ENCODE data around the gene TEKTIP1. TPM values are rescaled to one million over a fixed set of nuclear protein-coding genes. Genes with fewer than 3 reads are reported as not detected.
A peak's percentile ranks its signal among the peaks of the same experiment; 100 is the strongest.
"Not testable (repeated sequence)": the region's sequence is repeated elsewhere in the genome, so short reads cannot be mapped to it uniquely, and the experiment has no call there.

TEKTIP1 gene
- total RNA-seq, 1 donor from 2014 or later, result not detected

DNA sequence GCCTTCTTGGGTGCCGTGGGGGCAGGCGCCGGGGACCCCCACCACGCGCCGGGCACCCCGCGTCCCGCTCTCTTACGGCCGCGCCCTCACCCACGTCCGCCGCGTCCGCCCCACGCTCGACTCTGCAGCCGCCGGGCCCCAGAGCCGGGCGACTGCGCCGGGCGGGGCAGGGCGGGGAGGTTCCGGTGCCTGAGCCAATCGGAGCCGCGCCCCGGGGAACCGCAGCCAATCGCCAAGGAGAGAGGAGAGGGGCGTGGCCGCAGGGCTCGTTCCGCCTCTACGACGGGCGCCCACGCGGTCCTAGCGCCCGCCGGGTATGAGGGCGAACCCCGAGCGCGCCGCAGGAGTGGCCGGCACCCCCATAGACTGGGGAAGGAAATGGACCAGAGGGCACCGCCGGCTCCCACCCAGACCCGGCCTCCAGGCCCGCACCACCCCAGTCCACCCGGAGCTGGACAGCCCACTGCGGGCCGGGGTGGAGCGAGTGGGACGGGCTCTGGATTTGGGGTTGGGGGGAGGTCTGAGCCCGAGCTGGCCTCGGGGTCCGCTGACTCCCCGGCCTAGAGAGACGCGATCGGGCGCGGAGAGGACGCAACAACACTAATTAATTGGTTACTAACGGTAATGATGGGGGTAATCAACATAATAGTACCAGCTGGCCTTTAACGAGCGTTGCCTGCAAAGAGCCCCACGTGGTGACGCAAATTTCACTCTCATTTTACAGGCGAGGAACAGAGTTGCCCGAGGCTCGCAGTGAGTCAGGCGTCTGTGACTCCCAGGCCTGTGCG lies 18.7 kb downstream of the TEKTIP1 start, which contains the start of gene MFSD12:
Gene MFSD12, minus strand, starts transcription at position 126 of the 788 bp plus-strand sequence. CDS start 183 bp downstream, outside the sequence.
- Histone ChIP-seq H3K4me3 (peak within 1 kb of the TSS; percentile 79), H3K4me1 (peaks cover 44% of the 10 kb centered on the region), H3K27me3 (ENCODE audit: low read depth) (no peaks in the 10 kb centered on the region), H3K9me3 (replicated peaks) (no peaks in the 10 kb centered on the region), H3K36me3 (no peaks in the 10 kb centered on the region), H3K27ac (replicated peaks) (peak within 1 kb of the TSS; percentile 85)
- DNase-seq, result peak; percentile 96
- intact Hi-C loops (cut with micrococcal nuclease), result no loop called here
- TF ChIP-seq CTCF (IDR thresholded peaks at IDR 0.05; ENCODE audit: borderline replicate concordance), result no peak

DNA sequence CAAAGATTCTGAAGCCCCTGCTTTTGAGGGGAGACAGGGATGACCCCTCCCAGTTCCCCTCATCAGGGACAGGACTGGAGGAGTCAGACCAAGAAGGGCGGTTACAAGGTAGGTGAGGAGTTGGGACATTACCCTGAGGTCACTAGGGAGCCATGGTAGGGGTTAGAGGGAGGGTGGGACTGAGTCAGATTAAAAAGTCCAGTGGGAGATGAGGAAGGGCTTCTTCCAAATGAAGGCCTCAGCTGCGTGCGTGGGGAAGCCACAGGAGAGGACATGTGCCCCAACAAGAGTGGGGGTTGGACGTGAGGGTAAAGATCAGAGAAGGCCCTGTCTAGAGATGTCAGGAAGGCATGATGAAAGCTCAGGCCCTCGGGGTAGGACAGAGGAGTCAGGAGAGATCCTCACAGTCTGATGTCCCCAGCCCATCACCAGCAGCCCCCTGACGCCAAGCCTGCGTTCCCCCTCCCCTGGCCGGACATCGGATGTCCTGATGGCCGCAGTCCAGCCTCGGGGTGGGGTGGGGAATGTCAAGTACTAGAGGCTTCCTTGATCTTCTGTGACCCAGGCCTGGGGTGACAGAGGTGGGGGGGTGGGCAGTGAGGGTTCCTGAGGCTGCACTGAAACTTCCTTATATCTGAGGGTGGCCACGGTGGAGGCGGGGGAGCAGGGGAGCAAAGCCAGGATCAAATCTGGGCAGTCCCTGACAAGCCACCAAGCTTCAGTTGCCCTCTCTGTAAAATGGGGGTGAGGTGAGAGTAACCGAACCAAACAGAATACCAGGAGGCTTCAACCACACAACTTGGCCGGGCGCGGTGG lies 24.9 kb downstream of the TEKTIP1 start:
- Histone ChIP-seq H3K9me3 (replicated peaks) (no peaks in the 10 kb centered on the region), H3K4me3 (no peak overlapping the region), H3K36me3 (no peaks in the 10 kb centered on the region), H3K27ac (replicated peaks) (no peak overlapping the region), H3K27me3 (ENCODE audit: low read depth) (no peaks in the 10 kb centered on the region), H3K4me1 (no peaks in the 10 kb centered on the region)
- no peak for TF ChIP-seq CTCF (IDR thresholded peaks at IDR 0.05; ENCODE audit: borderline replicate concordance)
- DNase-seq, result no peak
- intact Hi-C loops (cut with micrococcal nuclease), result no loop called here

- Histone ChIP-seq H3K4me1 (no peaks in the 10 kb centered on the region), H3K36me3 (no peaks in the 10 kb centered on the region), H3K4me3 (no peak overlapping the region), H3K27me3 (ENCODE audit: low read depth) (no peaks in the 10 kb centered on the region), H3K9me3 (replicated peaks) (no peaks in the 10 kb centered on the region), H3K27ac (replicated peaks) (no peak overlapping the region)
- TF ChIP-seq CTCF (IDR thresholded peaks at IDR 0.05; ENCODE audit: borderline replicate concordance), result no peak
- intact Hi-C loops (cut with micrococcal nuclease), result no loop called here
- no peak for DNase-seq
These were observed 26.2 kb downstream of the TEKTIP1 start for GRCh38 chr19:3565139-3565538.

DNA sequence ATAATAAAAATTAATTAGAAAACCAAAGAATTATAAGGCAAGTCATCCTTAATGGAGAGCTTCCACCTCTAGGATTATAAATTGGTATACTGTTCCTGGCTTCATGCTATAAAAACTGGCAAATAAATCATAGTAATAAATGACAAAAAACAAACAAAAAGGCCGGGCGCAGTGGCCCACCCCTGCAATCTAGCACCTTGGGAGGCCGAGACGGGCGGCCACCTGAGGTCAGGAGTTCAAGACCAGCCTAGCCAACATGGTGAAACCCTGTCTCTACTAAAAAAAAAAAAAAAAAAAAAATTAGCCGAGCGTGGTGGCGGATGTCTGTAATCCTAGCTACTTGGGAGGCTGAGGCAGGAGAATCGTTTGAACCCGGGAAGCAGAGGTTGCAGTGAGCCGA lies 31.1 kb downstream of the TEKTIP1 start:
- H3K9me3 ChIP-seq (replicated peaks); DNase-seq; H3K27me3 ChIP-seq (ENCODE audit: low read depth); intact Hi-C loops (cut with micrococcal nuclease); H3K27ac ChIP-seq (replicated peaks); H3K4me3 ChIP-seq; H3K36me3 ChIP-seq: not testable (repeated sequence)
- peaks cover 18% of the 10 kb centered on the region for H3K4me1 ChIP-seq

DNA sequence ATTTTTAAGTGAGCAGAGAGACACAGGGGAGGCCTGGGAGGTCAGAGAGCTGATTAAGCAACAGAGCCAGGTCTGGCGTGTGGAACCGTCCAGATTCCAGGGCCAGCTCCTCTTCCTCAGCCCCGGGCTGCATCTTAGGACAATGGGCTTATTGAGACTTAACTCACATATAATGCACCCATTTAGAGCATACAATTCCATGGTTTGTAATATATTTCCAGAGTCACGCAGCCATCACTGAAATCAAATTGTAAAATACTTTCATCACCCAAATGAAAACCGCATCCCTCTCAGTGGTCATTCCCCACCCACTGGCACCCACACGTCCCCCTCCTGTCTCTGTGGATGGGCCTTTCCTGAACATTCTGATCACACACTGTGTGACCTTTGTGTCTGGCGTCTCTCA lies 31.6 kb downstream of the TEKTIP1 start:
- H3K27me3 ChIP-seq (ENCODE audit: low read depth), result no peaks in the 10 kb centered on the region
- TF ChIP-seq CTCF (IDR thresholded peaks at IDR 0.05; ENCODE audit: borderline replicate concordance), result no peak
- H3K4me1 ChIP-seq, result peaks cover 21% of the 10 kb centered on the region
- DNase-seq, result no peak
- H3K36me3 ChIP-seq, result peaks cover 2% of the 10 kb centered on the region
- H3K4me3 ChIP-seq, result no peak overlapping the region
- no peaks in the 10 kb centered on the region for H3K9me3 ChIP-seq (replicated peaks)
- no peak overlapping the region for H3K27ac ChIP-seq (replicated peaks)
- intact Hi-C loops (cut with micrococcal nuclease), result no loop called here
